Fibroblast of skin of left biceps (primary cell): ENCODE measurements around the gene ISL2.

Experiments
- DNase-seq, 2 experiments: peaks; one replicate each; pipeline ENCODE4 v3.0.0-alpha.2; 2013; ENCODE audit warnings: low read depth in 2 of 2

The ISL2 gene

GRCh38 chr15:76327191-76328105 is 9.1 kb upstream of the ISL2 start:
- no peak for DNase-seq

GRCh38 chr15:76328106-76328696 is 8.4 kb upstream of the ISL2 start:
- DNase-seq, result no peak

- no peak for DNase-seq
Observed at GRCh38 chr15:76328958-76329357, 7.6 kb upstream of the ISL2 start.

GRCh38 chr15:76330080-76330680 is 6.4 kb upstream of the ISL2 start:
- no peak for DNase-seq

GRCh38 chr15:76332796-76333195 is 3.8 kb upstream of the ISL2 start:
- no peak for DNase-seq

- DNase-seq, result no peak
Observed at GRCh38 chr15:76333309-76333708, 3.3 kb upstream of the ISL2 start.

GRCh38 chr15:76333720-76334437 is 2.7 kb upstream of the ISL2 start:
- no peak for DNase-seq

- no peak for DNase-seq
Observed at GRCh38 chr15:76334438-76335306, 1.9 kb upstream of the ISL2 start.

GRCh38 chr15:76335307-76336253 is 993 bp upstream of the ISL2 start:
- DNase-seq, result no peak

- no peak for DNase-seq
Observed at GRCh38 chr15:76337059-76337695, 604 bp downstream of the ISL2 start.

GRCh38 chr15:76337696-76338485 is 1.3 kb downstream of the ISL2 start:
- DNase-seq, result no peak

- DNase-seq, result no peak
Observed at GRCh38 chr15:76338486-76339304, 2.1 kb downstream of the ISL2 start.

- DNase-seq, result no peak
Observed at GRCh38 chr15:76339305-76340197, 3.0 kb downstream of the ISL2 start.

- no peak for DNase-seq
Observed at GRCh38 chr15:76340198-76340802, 3.7 kb downstream of the ISL2 start.

GRCh38 chr15:76340803-76341365 is 4.3 kb downstream of the ISL2 start:
- DNase-seq, result no peak
